Measurements from ENCODE around the gene RAB3GAP1.

RAB3GAP1 gene

DNA sequence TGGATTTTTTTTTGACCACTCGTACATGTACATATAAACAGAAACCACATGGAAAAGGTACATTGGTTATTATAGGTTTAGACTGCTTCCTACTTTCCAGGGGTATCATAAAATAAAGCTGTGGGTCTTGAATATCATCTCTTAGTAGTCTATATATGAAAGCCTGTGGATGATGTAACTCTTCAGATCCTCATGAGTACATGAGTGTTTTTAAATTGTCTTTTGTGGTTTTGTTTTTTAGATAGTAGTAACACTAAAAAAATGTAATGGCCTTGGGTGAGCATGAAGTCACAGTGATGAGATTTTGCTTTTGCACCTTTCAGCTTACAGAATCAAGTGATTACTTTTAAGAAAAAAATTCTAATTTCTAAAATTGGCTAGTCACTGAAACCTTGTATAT, 80.2 kb downstream of the RAB3GAP1 start:
- Histone ChIP-seq H3K4ac (ENCODE audit: low read depth, low read length) (no peak overlapping the region), H2BK120ac (ENCODE audit: low read depth, low read length) (no peak overlapping the region), H3K56ac (ENCODE audit: low read length) (no peak overlapping the region), H3K27me3 (ENCODE audit: insufficient read depth, low read length, poor library complexity) (no peaks in the 10 kb centered on the region), H2AK5ac (ENCODE audit: low read length) (no peak overlapping the region), H2BK5ac (ENCODE audit: low read length) (no peak overlapping the region), H3K79me2 (ENCODE audit: control insufficient read depth, insufficient read depth, low read length) (no peaks in the 10 kb centered on the region), H3K79me1 (ENCODE audit: low read length) (no peaks in the 10 kb centered on the region), H3K18ac (ENCODE audit: low read length) (no peak overlapping the region), H3K4me3 (ENCODE audit: low read length) (no peak overlapping the region), H3K4me2 (ENCODE audit: low read length) (no peak overlapping the region), H3K36me3 (ENCODE audit: control insufficient read depth, insufficient read depth, low read length) (no peaks in the 10 kb centered on the region), H2BK15ac (replicated peaks; ENCODE audit: low read depth) (no peak overlapping the region), H3K4me1 (ENCODE audit: control insufficient read depth, low read depth, low read length) (no peaks in the 10 kb centered on the region), H3K27ac (ENCODE audit: low read depth, low read length) (no peak overlapping the region), H3K23ac (ENCODE audit: low read length) (no peak overlapping the region), H4K8ac (ENCODE audit: low read depth, low read length) (no peak overlapping the region), H3K9ac (ENCODE audit: low read length) (no peak overlapping the region), H4K5ac (ENCODE audit: low read length) (no peak overlapping the region)
- DNase-seq = no peak
- no CpG with 5 or more reads among the region's 1 CpG for WGBS (ENCODE audit: extremely low coverage, insufficient coverage, low lambda C conversion rate)

DNA sequence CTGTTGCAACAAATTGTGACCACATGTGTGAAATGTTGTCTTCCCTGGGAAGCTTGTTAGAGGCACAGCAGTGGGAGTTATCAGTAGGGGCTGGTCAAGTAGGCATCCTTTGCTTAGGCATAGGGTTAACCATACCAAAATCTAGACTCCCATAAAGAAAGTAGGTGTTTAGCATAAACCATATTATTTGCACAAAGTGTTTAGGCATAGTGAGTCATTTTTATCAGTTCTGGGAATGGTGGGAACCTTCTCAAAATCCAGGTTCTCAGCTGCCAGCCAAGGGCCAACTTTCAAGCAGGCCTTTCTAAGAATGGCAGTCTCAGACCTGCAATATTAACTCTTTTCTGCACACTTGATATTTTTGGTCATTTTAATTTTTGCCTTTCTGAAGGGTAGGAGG, 88.5 kb downstream of the RAB3GAP1 start:
- Histone ChIP-seq H4K8ac (ENCODE audit: low read depth, low read length) (no peak overlapping the region), H3K4ac (ENCODE audit: low read depth, low read length) (no peak overlapping the region), H3K18ac (ENCODE audit: low read length) (no peak overlapping the region), H4K5ac (ENCODE audit: low read length) (no peak overlapping the region), H3K4me2 (ENCODE audit: low read length) (no peak overlapping the region), H3K56ac (ENCODE audit: low read length) (no peak overlapping the region), H2BK5ac (ENCODE audit: low read length) (no peak overlapping the region), H3K4me1 (ENCODE audit: control insufficient read depth, low read depth, low read length) (no peaks in the 10 kb centered on the region), H3K4me3 (ENCODE audit: low read length) (no peak overlapping the region), H3K79me1 (ENCODE audit: low read length) (peaks cover 2% of the 10 kb centered on the region), H3K9ac (ENCODE audit: low read length) (no peak overlapping the region), H2AK5ac (ENCODE audit: low read length) (no peak overlapping the region), H3K27ac (ENCODE audit: low read depth, low read length) (no peak overlapping the region), H3K27me3 (ENCODE audit: insufficient read depth, low read length, poor library complexity) (no peaks in the 10 kb centered on the region), H3K79me2 (ENCODE audit: control insufficient read depth, insufficient read depth, low read length) (no peaks in the 10 kb centered on the region), H3K36me3 (ENCODE audit: control insufficient read depth, insufficient read depth, low read length) (no peaks in the 10 kb centered on the region), H2BK15ac (replicated peaks; ENCODE audit: low read depth) (no peak overlapping the region), H3K23ac (ENCODE audit: low read length) (no peak overlapping the region), H2BK120ac (ENCODE audit: low read depth, low read length) (no peak overlapping the region)
- DNase-seq = no peak

- Histone ChIP-seq H4K5ac (ENCODE audit: low read length) (no peak overlapping the region), H2BK120ac (ENCODE audit: low read depth, low read length) (no peak overlapping the region), H3K4me2 (ENCODE audit: low read length) (no peak overlapping the region), H3K79me2 (ENCODE audit: control insufficient read depth, insufficient read depth, low read length) (no peaks in the 10 kb centered on the region), H2AK5ac (ENCODE audit: low read length) (no peak overlapping the region), H3K56ac (ENCODE audit: low read length) (no peak overlapping the region), H2BK5ac (ENCODE audit: low read length) (no peak overlapping the region), H3K27ac (ENCODE audit: low read depth, low read length) (no peak overlapping the region), H3K23ac (ENCODE audit: low read length) (no peak overlapping the region), H3K4me1 (ENCODE audit: control insufficient read depth, low read depth, low read length) (no peaks in the 10 kb centered on the region), H3K36me3 (ENCODE audit: control insufficient read depth, insufficient read depth, low read length) (no peaks in the 10 kb centered on the region), H3K4me3 (ENCODE audit: low read length) (no peak overlapping the region), H3K18ac (ENCODE audit: low read length) (no peak overlapping the region), H3K79me1 (ENCODE audit: low read length) (peaks cover 2% of the 10 kb centered on the region), H3K9ac (ENCODE audit: low read length) (no peak overlapping the region), H2BK15ac (replicated peaks; ENCODE audit: low read depth) (no peak overlapping the region), H4K8ac (ENCODE audit: low read depth, low read length) (no peak overlapping the region), H3K27me3 (ENCODE audit: insufficient read depth, low read length, poor library complexity) (no peaks in the 10 kb centered on the region), H3K4ac (ENCODE audit: low read depth, low read length) (no peak overlapping the region)
- WGBS (ENCODE audit: extremely low coverage, insufficient coverage, low lambda C conversion rate) = no CpG with 5 or more reads among the region's 1 CpG
- DNase-seq = no peak
These were observed 90.2 kb downstream of the RAB3GAP1 start for GRCh38 chr2:135142323-135142722.

- H3K18ac ChIP-seq (ENCODE audit: low read length) = no peak overlapping the region
- H3K23ac ChIP-seq (ENCODE audit: low read length) = no peak overlapping the region
- no peak for DNase-seq
- no peak overlapping the region for H2BK15ac ChIP-seq (replicated peaks; ENCODE audit: low read depth)
- no peak overlapping the region for H3K4me2 ChIP-seq (ENCODE audit: low read length)
- no peak overlapping the region for H2BK5ac ChIP-seq (ENCODE audit: low read length)
- WGBS (ENCODE audit: extremely low coverage, insufficient coverage, low lambda C conversion rate) = no CpG with 5 or more reads among the region's 2 CpGs
- no peak overlapping the region for H2AK5ac ChIP-seq (ENCODE audit: low read length)
- H3K36me3 ChIP-seq (ENCODE audit: control insufficient read depth, insufficient read depth, low read length) = no peaks in the 10 kb centered on the region
- H2BK120ac ChIP-seq (ENCODE audit: low read depth, low read length) = no peak overlapping the region
- H4K5ac ChIP-seq (ENCODE audit: low read length) = no peak overlapping the region
- no peak overlapping the region for H3K4me3 ChIP-seq (ENCODE audit: low read length)
- no peak overlapping the region for H3K4ac ChIP-seq (ENCODE audit: low read depth, low read length)
- H3K27ac ChIP-seq (ENCODE audit: low read depth, low read length) = no peak overlapping the region
- no peak overlapping the region for H4K8ac ChIP-seq (ENCODE audit: low read depth, low read length)
- H3K4me1 ChIP-seq (ENCODE audit: control insufficient read depth, low read depth, low read length) = no peaks in the 10 kb centered on the region
- no peaks in the 10 kb centered on the region for H3K79me2 ChIP-seq (ENCODE audit: control insufficient read depth, insufficient read depth, low read length)
- no peak overlapping the region for H3K56ac ChIP-seq (ENCODE audit: low read length)
- no peak overlapping the region for H3K9ac ChIP-seq (ENCODE audit: low read length)
- H3K79me1 ChIP-seq (ENCODE audit: low read length) = peaks cover 2% of the 10 kb centered on the region
- no peaks in the 10 kb centered on the region for H3K27me3 ChIP-seq (ENCODE audit: insufficient read depth, low read length, poor library complexity)
These were observed 92.3 kb downstream of the RAB3GAP1 start for GRCh38 chr2:135144343-135144742.

DNA sequence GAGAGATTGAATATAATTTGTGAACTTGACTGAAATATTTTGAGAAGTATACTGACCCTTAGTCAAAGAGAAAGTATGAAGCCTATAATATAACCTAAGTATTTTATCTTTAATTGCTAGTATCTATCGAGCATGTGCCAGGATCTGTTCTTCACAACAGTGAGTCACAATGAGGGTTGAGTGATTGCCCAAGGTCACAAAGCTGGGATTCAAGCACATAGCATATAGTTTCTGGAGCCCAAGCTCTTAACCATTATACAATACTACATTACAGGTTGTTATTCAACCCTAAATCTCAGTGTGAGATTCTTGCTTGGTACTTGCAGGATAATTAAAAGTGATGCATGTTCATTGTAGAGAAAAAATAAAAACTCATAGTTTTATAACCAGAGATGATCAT, 97.2 kb downstream of the RAB3GAP1 start:
- no peak overlapping the region for H3K18ac ChIP-seq (ENCODE audit: low read length)
- no peak overlapping the region for H2BK120ac ChIP-seq (ENCODE audit: low read depth, low read length)
- DNase-seq = no peak
- H3K27me3 ChIP-seq (ENCODE audit: insufficient read depth, low read length, poor library complexity) = no peaks in the 10 kb centered on the region
- H3K79me1 ChIP-seq (ENCODE audit: low read length) = no peaks in the 10 kb centered on the region
- H3K27ac ChIP-seq (ENCODE audit: low read depth, low read length) = no peak overlapping the region
- no peaks in the 10 kb centered on the region for H3K79me2 ChIP-seq (ENCODE audit: control insufficient read depth, insufficient read depth, low read length)
- no peak overlapping the region for H3K56ac ChIP-seq (ENCODE audit: low read length)
- no peak overlapping the region for H3K4ac ChIP-seq (ENCODE audit: low read depth, low read length)
- no peak overlapping the region for H2BK5ac ChIP-seq (ENCODE audit: low read length)
- no peak overlapping the region for H4K8ac ChIP-seq (ENCODE audit: low read depth, low read length)
- no peak overlapping the region for H3K23ac ChIP-seq (ENCODE audit: low read length)
- no peak overlapping the region for H2AK5ac ChIP-seq (ENCODE audit: low read length)
- H4K5ac ChIP-seq (ENCODE audit: low read length) = no peak overlapping the region
- H3K9ac ChIP-seq (ENCODE audit: low read length) = no peak overlapping the region
- H3K4me3 ChIP-seq (ENCODE audit: low read length) = no peak overlapping the region
- no peaks in the 10 kb centered on the region for H3K4me1 ChIP-seq (ENCODE audit: control insufficient read depth, low read depth, low read length)
- H3K4me2 ChIP-seq (ENCODE audit: low read length) = no peak overlapping the region
- no peak overlapping the region for H2BK15ac ChIP-seq (replicated peaks; ENCODE audit: low read depth)
- H3K36me3 ChIP-seq (ENCODE audit: control insufficient read depth, insufficient read depth, low read length) = no peaks in the 10 kb centered on the region
- no CpG with 5 or more reads among the region's 1 CpG for WGBS (ENCODE audit: extremely low coverage, insufficient coverage, low lambda C conversion rate)

- H4K8ac ChIP-seq (ENCODE audit: low read depth, low read length) = no peak overlapping the region
- H4K5ac ChIP-seq (ENCODE audit: low read length) = no peak overlapping the region
- no peak overlapping the region for H3K4me3 ChIP-seq (ENCODE audit: low read length)
- H3K9ac ChIP-seq (ENCODE audit: low read length) = no peak overlapping the region
- H3K36me3 ChIP-seq (ENCODE audit: control insufficient read depth, insufficient read depth, low read length) = peaks cover 2% of the 10 kb centered on the region
- H3K4me2 ChIP-seq (ENCODE audit: low read length) = no peak overlapping the region
- H3K79me2 ChIP-seq (ENCODE audit: control insufficient read depth, insufficient read depth, low read length) = no peaks in the 10 kb centered on the region
- H3K23ac ChIP-seq (ENCODE audit: low read length) = no peak overlapping the region
- H3K56ac ChIP-seq (ENCODE audit: low read length) = no peak overlapping the region
- H2BK120ac ChIP-seq (ENCODE audit: low read depth, low read length) = no peak overlapping the region
- H3K18ac ChIP-seq (ENCODE audit: low read length) = no peak overlapping the region
- H3K27me3 ChIP-seq (ENCODE audit: insufficient read depth, low read length, poor library complexity) = no peaks in the 10 kb centered on the region
- WGBS (ENCODE audit: extremely low coverage, insufficient coverage, low lambda C conversion rate) = no CpG with 5 or more reads among the region's 1 CpG
- no peaks in the 10 kb centered on the region for H3K4me1 ChIP-seq (ENCODE audit: control insufficient read depth, low read depth, low read length)
- no peak for DNase-seq
- no peaks in the 10 kb centered on the region for H3K79me1 ChIP-seq (ENCODE audit: low read length)
- H3K4ac ChIP-seq (ENCODE audit: low read depth, low read length) = no peak overlapping the region
- H2BK5ac ChIP-seq (ENCODE audit: low read length) = no peak overlapping the region
- H2BK15ac ChIP-seq (replicated peaks; ENCODE audit: low read depth) = no peak overlapping the region
- no peak overlapping the region for H2AK5ac ChIP-seq (ENCODE audit: low read length)
- H3K27ac ChIP-seq (ENCODE audit: low read depth, low read length) = no peak overlapping the region
These were observed 98.6 kb downstream of the RAB3GAP1 start for GRCh38 chr2:135150725-135151124.
